H1 (cell line): ENCODE data around the gene NELL2. TPM values are rescaled to one million over a fixed set of nuclear protein-coding genes. Genes with fewer than 3 reads are reported as not detected.

Experiments
- SP4 ChIP-seq: IDR thresholded peaks from 2 replicates; pipeline ENCODE4 v1.6.1; 2012; ENCODE audit warnings: low read length, inconsistent platforms
- SUZ12 ChIP-seq: fragments of 200-600 bp; sonication (generic); IDR thresholded peaks from 2 replicates; pipeline ENCODE4 v1.6.1; 2012; ENCODE audit warnings: mild to moderate bottlenecking, inconsistent platforms, low read length, moderate library complexity, mixed read lengths
- polyA plus RNA-seq, 7 experiments: library from polyadenylated mRNA; depleted of rRNA in 3 of 7; stranded (reverse) in 5 of 7; unstranded in 2 of 7; fragments of >200 nt in 5 of 7; fragments of 200-250 nt in 2 of 7; gene quantifications; 1 replicate in 5 of 7; 2 replicates in 1 of 7; 4 replicates in 1 of 7; pipeline versions ENCODE4 v1.2.1 to v1.2.3, GENCODE V29; 2011 to 2013; ENCODE audit warnings: missing spikeins in 2 of 7, mixed read lengths in 2 of 7
- total RNA-seq: library from RNA; stranded (reverse); fragmentation: NEBNext Ultra II Directional; extraction: Animal tissue kit (Norgen Biotek cat#: 25700); gene quantifications from 2 replicates; pipeline ENCODE4 v1.2.1, GENCODE V29; 2021

Gene NELL2
- total and polyA plus RNA-seq, 2 of the 8 experiments (the other 6 are each of a cell fraction or from before 2014, with no cell fraction given), result 54.2 to 56.8 TPM

DNA sequence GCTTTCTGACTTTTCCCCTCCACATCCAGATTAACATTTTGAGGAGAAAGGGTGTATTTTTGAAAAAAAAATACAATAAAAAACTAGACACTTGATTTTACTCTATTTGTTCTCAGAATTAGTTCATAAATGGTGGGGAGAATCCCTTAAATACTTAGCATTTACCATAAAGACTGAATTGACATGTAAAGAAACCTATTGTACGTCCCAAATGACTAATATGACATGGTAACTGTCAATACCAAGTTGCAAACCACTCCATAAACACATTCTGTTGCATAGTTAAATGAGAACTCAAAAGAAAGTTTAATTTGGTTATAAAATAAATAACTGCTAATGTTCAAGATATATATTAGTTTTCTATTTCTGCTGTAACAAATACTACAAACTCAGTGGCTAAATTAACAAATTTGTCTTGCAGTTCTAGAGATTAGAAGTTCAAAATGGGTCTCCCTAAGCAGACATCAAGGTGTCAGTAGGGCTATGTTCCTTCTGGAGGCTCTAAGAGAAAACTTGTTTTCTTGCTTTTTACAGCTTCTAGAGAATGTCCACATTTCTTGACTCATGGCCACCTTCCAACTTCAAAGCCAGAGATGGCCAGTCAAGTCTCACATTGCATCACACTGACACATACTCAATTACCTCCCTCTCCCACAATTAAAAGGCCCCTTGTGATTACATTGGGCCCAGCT, 16.0 kb downstream of the NELL2 start (continued):
- no peak for TF ChIP-seq SUZ12
- no peak for TF ChIP-seq SP4
